Neural cell (in vitro differentiated cells): ENCODE measurements around the gene SLC25A25. TPM values are rescaled to one million over a fixed set of nuclear protein-coding genes. Genes with fewer than 3 reads are reported as not detected.

Experiments used
- H2AFZ ChIP-seq: fragments of 200-600, 300-800 bp; sonication (generic), shearing (Covaris generic); 2 replicates; pipeline ENCODE4 v1.6.0; 2014; ENCODE audit warnings: low read depth, mild to moderate bottlenecking, antibody characterized with exemption, low read length, moderate library complexity
- H3F3A ChIP-seq: fragments of 200-600 bp; shearing (Covaris generic); 2 replicates; pipeline ENCODE4 v1.6.1; 2016; ENCODE audit warnings: mild to moderate bottlenecking, moderate library complexity, mixed read lengths, antibody characterized with exemption, low read length; ENCODE audit not compliant: insufficient read depth, poor library complexity, severe bottlenecking
- H3K27ac ChIP-seq: fragments of 200-600, 300-800 bp; sonication (generic), shearing (Covaris generic); 2 replicates; pipeline ENCODE4 v1.5.1; 2014; ENCODE audit warnings: mild to moderate bottlenecking, low read length, moderate library complexity
- H3K27me3 ChIP-seq: fragments of 300-800, 200-600 bp; sonication (generic), shearing (Covaris generic); 2 replicates; pipeline ENCODE4 v1.6.0; 2014; ENCODE audit warnings: mild to moderate bottlenecking, low read depth, low read length, moderate library complexity; ENCODE audit not compliant: insufficient read depth
- H3K36me3 ChIP-seq: fragments of 300-800, 200-600 bp; sonication (generic), shearing (Covaris generic); 2 replicates; pipeline ENCODE4 v1.5.1; 2014; ENCODE audit warnings: mild to moderate bottlenecking, antibody characterized with exemption, low read length, moderate library complexity; ENCODE audit not compliant: insufficient read depth
- H3K4me2 ChIP-seq: fragments of 300-800, 200-600 bp; sonication (generic), shearing (Covaris generic); 2 replicates; pipeline ENCODE4 v1.6.0; 2014; ENCODE audit warnings: mild to moderate bottlenecking, low read length
- H3K4me3 ChIP-seq: fragments of 300-800, 200-600 bp; sonication (generic), shearing (Covaris generic); 2 replicates; pipeline ENCODE4 v1.5.1; 2014; ENCODE audit warnings: mild to moderate bottlenecking, low read length, moderate library complexity
- H3K79me2 ChIP-seq: fragments of 200-600 bp; shearing (Covaris generic); replicated peaks from 2 replicates; pipeline ENCODE4 v1.6.0; 2014; ENCODE audit warnings: mild to moderate bottlenecking, low read length, moderate library complexity; ENCODE audit not compliant: insufficient read depth
- H3K9ac ChIP-seq: fragments of 300-800, 200-600 bp; sonication (generic), shearing (Covaris generic); 2 replicates; pipeline ENCODE4 v1.6.1; 2016; ENCODE audit warnings: mild to moderate bottlenecking, low read length, mixed read lengths
- H3K9me2 ChIP-seq: fragments of 200-600 bp; shearing (Covaris generic); 2 replicates; pipeline ENCODE4 v1.6.1; 2016; ENCODE audit warnings: mild to moderate bottlenecking, low read length, mixed read lengths; ENCODE audit not compliant: insufficient read depth
- H3K9me3 ChIP-seq: fragments of 200-600, 300-800 bp; sonication (generic), shearing (Covaris generic); 2 replicates; pipeline ENCODE4 v1.6.1; 2016; ENCODE audit warnings: mild to moderate bottlenecking, mixed run types, low read length, moderate library complexity, mixed read lengths
- H4K20me1 ChIP-seq: fragments of 200-600 bp; shearing (Covaris generic); 2 replicates; pipeline ENCODE4 v1.6.1; 2016; ENCODE audit warnings: mild to moderate bottlenecking, mixed run types; ENCODE audit not compliant: insufficient read depth
- CTCF ChIP-seq: fragments of 450-650 bp; IDR thresholded peaks from 2 replicates; pipeline ENCODE4 v1.5.1; 2014; ENCODE audit warnings: antibody characterized with exemption, mild to moderate bottlenecking, moderate library complexity; ENCODE audit not compliant: poor library complexity, severe bottlenecking
- EP300 ChIP-seq: fragments of 450-650 bp; conservative IDR thresholded peaks from 2 replicates; pipeline ENCODE4 v1.6.1; 2014; ENCODE audit warnings: antibody characterized with exemption, mild to moderate bottlenecking, moderate library complexity; ENCODE audit not compliant: poor library complexity, severe bottlenecking
- EZH2 ChIP-seq: fragments of 200-600, 300-800 bp; shearing (Covaris generic), sonication (generic); IDR thresholded peaks from 2 replicates; pipeline ENCODE4 v1.6.1; 2014; ENCODE audit warnings: antibody characterized with exemption, low read length, borderline replicate concordance, mild to moderate bottlenecking; ENCODE audit not compliant: insufficient read depth, poor library complexity, severe bottlenecking
- MXI1 ChIP-seq: fragments of 450-650 bp; conservative IDR thresholded peaks from 2 replicates; pipeline ENCODE4 v1.6.1; 2014; ENCODE audit warnings: antibody characterized with exemption, mild to moderate bottlenecking; ENCODE audit not compliant: poor library complexity, severe bottlenecking
- POLR2AphosphoS5 ChIP-seq: IDR thresholded peaks from 2 replicates; pipeline ENCODE4 v1.6.1; 2012
- RAD21 ChIP-seq: fragments of 450-650 bp; conservative IDR thresholded peaks from 2 replicates; pipeline ENCODE4 v1.6.1; 2014; ENCODE audit warnings: antibody characterized with exemption, mild to moderate bottlenecking, moderate library complexity
- REST ChIP-seq: IDR thresholded peaks from 2 replicates; pipeline ENCODE4 v1.6.1; 2012; ENCODE audit warnings: borderline replicate concordance
- SMC3 ChIP-seq: fragments of 450-650 bp; conservative IDR thresholded peaks from 2 replicates; pipeline ENCODE4 v1.6.1; 2014; ENCODE audit warnings: antibody characterized with exemption, mild to moderate bottlenecking, moderate library complexity; ENCODE audit not compliant: poor library complexity
- TAF1 ChIP-seq: IDR thresholded peaks from 2 replicates; pipeline ENCODE4 v1.6.1; 2012; ENCODE audit warnings: low read depth
- polyA plus RNA-seq: library from polyadenylated mRNA; depleted of rRNA; stranded (reverse); fragments of >200 nt; gene quantifications from 2 replicates; pipeline ENCODE4 v1.2.3, GENCODE V29; 2014

Gene SLC25A25
- polyA plus RNA-seq, 1 donor from 2014 or later, result 43.7 TPM

- H3K27me3 ChIP-seq, result no peaks in the 10 kb centered on the region
- no peaks in the 10 kb centered on the region for H3F3A ChIP-seq
- no peak for TF ChIP-seq EZH2
- no peak for TF ChIP-seq MXI1
- TF ChIP-seq REST, result no peak
- no peak for TF ChIP-seq TAF1
- TF ChIP-seq RAD21, result no peak
- TF ChIP-seq SMC3, result no peak
- TF ChIP-seq CTCF, result no peak
- H3K27ac ChIP-seq, result no peak overlapping the region
- no peak overlapping the region for H3K4me2 ChIP-seq
- H3K9me2 ChIP-seq, result no peaks in the 10 kb centered on the region
- H3K36me3 ChIP-seq, result no peaks in the 10 kb centered on the region
- no peaks in the 10 kb centered on the region for H3K79me2 ChIP-seq
- H3K4me3 ChIP-seq, result no peak overlapping the region
- no peak overlapping the region for H3K9ac ChIP-seq
- H2AFZ ChIP-seq, result no peak overlapping the region
- H4K20me1 ChIP-seq, result no peaks in the 10 kb centered on the region
- H3K9me3 ChIP-seq, result no peaks in the 10 kb centered on the region
Measured at GRCh38 chr9:128118971-128119665, 51.1 kb downstream of the SLC25A25 start.

- Histone ChIP-seq H3K9me3 (no peaks in the 10 kb centered on the region), H4K20me1 (no peaks in the 10 kb centered on the region), H3K36me3 (no peaks in the 10 kb centered on the region), H2AFZ (no peak overlapping the region), H3K4me2 (no peak overlapping the region), H3K27me3 (no peaks in the 10 kb centered on the region), H3K9ac (no peak overlapping the region), H3F3A (no peaks in the 10 kb centered on the region), H3K9me2 (no peaks in the 10 kb centered on the region), H3K79me2 (no peaks in the 10 kb centered on the region), H3K4me3 (no peak overlapping the region), H3K27ac (no peak overlapping the region)
- TF ChIP-seq CTCF (no peak), EP300 (no peak), RAD21 (no peak), SMC3 (no peak), TAF1 (no peak), EZH2 (no peak), REST (no peak), POLR2AphosphoS5 (no peak), MXI1 (no peak)
Measured at GRCh38 chr9:128120061-128120740, 52.2 kb downstream of the SLC25A25 start.
